PFSK-1 (cell line): ENCODE data around the gene KCNN2.

Experiments
- POLR2AphosphoS5 ChIP-seq: IDR thresholded peaks from 2 replicates; pipeline ENCODE4 v1.6.1; 2012; ENCODE audit warnings: low read depth, mild to moderate bottlenecking, control low read depth, low read length, moderate library complexity
- REST ChIP-seq, 2 experiments: IDR thresholded peaks; 2 replicates each; pipeline versions ENCODE4 v1.6.1 to v1.8.0; 2011 to 2012; ENCODE audit warnings: low read depth in 2 of 2, low read length in 2 of 2, control low read depth in 1 of 2, inconsistent platforms in 1 of 2, mild to moderate bottlenecking in 1 of 2, moderate library complexity in 1 of 2; ENCODE audit not compliant: insufficient read depth in 1 of 2
- SIN3A ChIP-seq: IDR thresholded peaks from 2 replicates; pipeline ENCODE4 v1.6.1; 2012; ENCODE audit warnings: mild to moderate bottlenecking, low read length, moderate library complexity, borderline replicate concordance; ENCODE audit not compliant: insufficient read depth
- TAF1 ChIP-seq: IDR thresholded peaks from 2 replicates; pipeline ENCODE4 v1.6.1; 2012; ENCODE audit warnings: low read length, control low read depth, borderline replicate concordance; ENCODE audit not compliant: insufficient read depth

GRCh38 chr5:114332925-114333324, 28.9 kb upstream of the KCNN2 start:
- TF ChIP-seq REST (IDR thresholded peaks at IDR 0.05; ENCODE audit: insufficient read depth in 1 of 2, low read depth in 2 of 2, low read length in 2 of 2) (no peak), SIN3A (no peak), POLR2AphosphoS5 (no peak), TAF1 (no peak)
